A549 (cell line): ENCODE data around the gene BCAS3. TPM values are rescaled to one million over a fixed set of nuclear protein-coding genes. Genes with fewer than 3 reads are reported as not detected.

Source experiments
- ATAC-seq, 2 experiments: fragments of 200-7000 bp in 1 of 2; fragments of >200 bp in 1 of 2; cut with Nextera tagmentation in 1 of 2; cut with Tn5 transposase in 1 of 2; 3 replicates each; pipeline versions ENCODE4 v1.8.0 to v1.9.1; 2018 to 2020; ENCODE audit warnings: mild to moderate bottlenecking in 1 of 2, moderate library complexity in 1 of 2
- CTCF ChIA-PET: fragments of 300-600 bp; sonication (Branson Sonifier 250); formaldehyde crosslinking; extraction: SDS; loops from one replicate; lab custom pipeline; 2021; ENCODE audit warnings: antibody characterized with exemption, inconsistent platforms; lab: Yijun Ruan, JAX
- POLR2A ChIA-PET: fragments of 350-600 bp; formaldehyde crosslinking; extraction: SDS; loops from one replicate; lab custom pipeline; 2021; ENCODE audit warnings: antibody characterized with exemption, inconsistent platforms; lab: Yijun Ruan, JAX
- DNase-seq, 2 experiments: peaks; one replicate each; pipeline versions ENCODE4 v3.0.0 to v3.0.0-alpha.2; 2011 to 2016; ENCODE audit warnings: low read depth in 1 of 2, low spot score in 1 of 2
- FAIRE-seq: peaks from 2 replicates; lab custom pipeline; 2011; peaks lifted over from hg19 to GRCh38; lab: Jason Lieb, UNC
- H3K27ac ChIP-seq, 2 experiments: fragments of >200 bp; sonication (Bioruptor Twin); formaldehyde crosslinking; 3 replicates each; pipeline ENCODE4 v1.5.1; 2016 to 2017
- H3K4me1 ChIP-seq: fragments of >200 bp; sonication (Bioruptor Twin); formaldehyde crosslinking; 3 replicates; pipeline ENCODE4 v1.6.1; 2016
- H3K4me2 ChIP-seq: fragments of >200 bp; sonication (Bioruptor Twin); formaldehyde crosslinking; 3 replicates; pipeline ENCODE4 v1.6.1; 2016
- H3K4me3 ChIP-seq: fragments of >200 bp; sonication (Bioruptor Twin); formaldehyde crosslinking; 3 replicates; pipeline ENCODE4 v1.5.1; 2016
- H3K9me3 ChIP-seq: fragments of >200 bp; sonication (Bioruptor Twin); formaldehyde crosslinking; 3 replicates; pipeline ENCODE4 v1.6.1; 2016
- ATOH8 ChIP-seq: fragments of 250-450 bp; sonication (Bioruptor Pico); IDR thresholded peaks from 2 replicates; pipeline ENCODE4 v1.5.0; 2020; ENCODE audit warnings: low read depth, mild to moderate bottlenecking, moderate library complexity
- BCL3 ChIP-seq: fragments of >200 bp; sonication (Bioruptor Twin); formaldehyde crosslinking; IDR thresholded peaks from 3 replicates; pipeline ENCODE4 v1.6.1; 2016
- BHLHE40 ChIP-seq: IDR thresholded peaks from 2 replicates; pipeline ENCODE4 v1.6.1; 2012; ENCODE audit warnings: low read depth, low read length, inconsistent platforms
- CEBPB ChIP-seq, 2 experiments: fragments of >200 bp in 1 of 2; sonication (Bioruptor Twin) in 1 of 2; formaldehyde crosslinking in 1 of 2; IDR thresholded peaks; 2 replicates each; pipeline ENCODE4 v1.6.1; 2012 to 2016
- CHD4 ChIP-seq: fragments of 200-600 bp; sonication (generic); IDR thresholded peaks from 2 replicates; pipeline ENCODE4 v1.6.1; 2016; ENCODE audit warnings: antibody characterized with exemption, mild to moderate bottlenecking, borderline replicate concordance
- ESRRA ChIP-seq: fragments of 150-350 bp; IDR thresholded peaks from 2 replicates; pipeline ENCODE4 v1.6.1; 2014; ENCODE audit warnings: mild to moderate bottlenecking, low read length, borderline replicate concordance
- FOXS1 ChIP-seq: fragments of 250-450 bp; sonication (Bioruptor Pico); IDR thresholded peaks from 2 replicates; pipeline ENCODE4 v1.5.0; 2020; ENCODE audit warnings: mild to moderate bottlenecking, moderate library complexity
- HES2 ChIP-seq: fragments of >200 bp; sonication (Bioruptor Twin); formaldehyde crosslinking; IDR thresholded peaks from 2 replicates; pipeline ENCODE4 v1.6.1; 2016
- HEYL ChIP-seq: fragments of 250-450 bp; sonication (Bioruptor Pico); IDR thresholded peaks from 2 replicates; pipeline ENCODE4 v1.8.0; 2021; ENCODE audit warnings: mild to moderate bottlenecking, moderate library complexity
- HOXB5 ChIP-seq: fragments of 250-450 bp; sonication (Bioruptor Pico); IDR thresholded peaks from 2 replicates; pipeline ENCODE4 v1.5.0; 2020; ENCODE audit warnings: mild to moderate bottlenecking, moderate library complexity
- MAX ChIP-seq: IDR thresholded peaks from 2 replicates; pipeline ENCODE4 v1.6.1; 2012
- MYC ChIP-seq: IDR thresholded peaks from 2 replicates; pipeline ENCODE4 v1.6.1; 2012; ENCODE audit warnings: mild to moderate bottlenecking, inconsistent platforms, low read length, improper control_type of control experiment, borderline replicate concordance
- PHF8 ChIP-seq: fragments of 200-600 bp; sonication (generic); IDR thresholded peaks from 2 replicates; pipeline ENCODE4 v1.6.1; 2016; ENCODE audit warnings: low read depth, mild to moderate bottlenecking, antibody characterized with exemption, moderate library complexity, borderline replicate concordance
- POLR2AphosphoS2 ChIP-seq: conservative IDR thresholded peaks from 2 replicates; pipeline ENCODE4 v1.6.1; 2012; ENCODE audit warnings: low read length, improper control_type of control experiment, inconsistent platforms
- RFX5 ChIP-seq: fragments of 450-650 bp; IDR thresholded peaks from 2 replicates; pipeline ENCODE4 v1.7.1; 2014; ENCODE audit warnings: antibody characterized with exemption, mild to moderate bottlenecking, moderate library complexity
- SMC3 ChIP-seq: fragments of >200 bp; sonication (Bioruptor Twin); formaldehyde crosslinking; IDR thresholded peaks from 3 replicates; pipeline ENCODE4 v1.6.1; 2018; ENCODE audit warnings: inconsistent platforms
- SREBF2 ChIP-seq: fragments of 450-650 bp; IDR thresholded peaks from 2 replicates; pipeline ENCODE4 v1.6.1; 2014; ENCODE audit warnings: mild to moderate bottlenecking, moderate library complexity
- TFCP2L1 ChIP-seq: fragments of 250-450 bp; sonication (Bioruptor Pico); IDR thresholded peaks from 2 replicates; pipeline ENCODE4 v1.5.0; 2021; ENCODE audit warnings: mild to moderate bottlenecking
- TP53 ChIP-seq: fragments of 250-450 bp; sonication (Bioruptor Pico); IDR thresholded peaks from 2 replicates; pipeline ENCODE4 v1.5.0; 2021; ENCODE audit warnings: mild to moderate bottlenecking, moderate library complexity
- ZC3H11A ChIP-seq: fragments of 450-650 bp; IDR thresholded peaks from 2 replicates; pipeline ENCODE4 v1.6.1; 2014; ENCODE audit warnings: antibody characterized with exemption, mild to moderate bottlenecking
- ZFP36 ChIP-seq: fragments of 450-650 bp; IDR thresholded peaks from 2 replicates; pipeline ENCODE4 v1.6.1; 2014; ENCODE audit warnings: borderline replicate concordance; ENCODE audit not compliant: partially characterized antibody
- ZNF302 ChIP-seq: fragments of 250-450 bp; sonication (Bioruptor Pico); IDR thresholded peaks from 2 replicates; pipeline ENCODE4 v1.9.0; 2021; ENCODE audit warnings: inconsistent platforms, mild to moderate bottlenecking, moderate library complexity
- WGBS: methylation state at CpG from one replicate; pipeline ENCODE4 v1.1.6; 2017; ENCODE audit errors: missing lambda C conversion rate; 5-methylcytosine and 5-hydroxymethylcytosine counted together
- polyA plus RNA-seq, 4 experiments: library from polyadenylated mRNA; depleted of rRNA in 3 of 4; stranded (reverse); fragments of >200 nt; fragmentation: RNase III in 1 of 4; extraction: RNeasy Plus Mini Kit Qiagen cat#74134 plus additional on column Dnase treatment in 1 of 4; gene quantifications; 2 replicates in 3 of 4; 3 replicates in 1 of 4; pipeline ENCODE4 v1.2.3, GENCODE V29; 2011 to 2017

Gene BCAS3
- polyA plus RNA-seq, 2 of the 4 experiments (the other 2 are of a cell fraction): 14.7 to 43.4 TPM

- Histone ChIP-seq H3K4me3 (no peak overlapping the region), H3K4me1 (peaks cover 22% of the 10 kb centered on the region), H3K27ac (no peak overlapping the region), H3K4me2 (no peak overlapping the region), H3K9me3 (no peaks in the 10 kb centered on the region)
- no peak for DNase-seq
- ChIA-PET POLR2A (no interaction called here), CTCF (interaction anchor here (1.1 to 2.5 kb wide), 5 partner anchors 13 to 48 kb away, joined by 4 to 13 read pairs (median 8); no protein-coding TSS in a partner anchor)
- 97% methylated on average over 3 of the region's 3 CpGs for WGBS
- TF ChIP-seq PHF8 (no peak), ZC3H11A (no peak), MAX (no peak), ZFP36 (no peak), TP53 (no peak), CHD4 (no peak), SMC3 (no peak), POLR2AphosphoS2 (no peak), HOXB5 (CRISPR knock-in tag) (no peak), RFX5 (no peak), MYC (no peak), HEYL (CRISPR knock-in tag) (no peak), HES2 (no peak), TFCP2L1 (CRISPR knock-in tag) (no peak), BCL3 (no peak), ATOH8 (CRISPR knock-in tag) (no peak), FOXS1 (no peak), ZNF302 (CRISPR knock-in tag) (no peak), ESRRA (no peak)
- no peak for FAIRE-seq
- no peak for ATAC-seq
Measured at GRCh38 chr17:61364463-61364846, 686.8 kb downstream of the BCAS3 start.

GRCh38 chr17:61366076-61366714 is 688.5 kb downstream of the BCAS3 start:
- ATAC-seq: no peak
- CTCF ChIA-PET: interaction anchor here (0.6 to 3.0 kb wide), 6 partner anchors 23 to 868 kb away, joined by 3 to 18 read pairs (median 8); no protein-coding TSS in a partner anchor
- DNase-seq: no peak
- H3K27ac ChIP-seq: no peak overlapping the region
- H3K9me3 ChIP-seq: no peaks in the 10 kb centered on the region
- peaks cover 9% of the 10 kb centered on the region for H3K4me1 ChIP-seq
- no peak for FAIRE-seq
- WGBS: 88% methylated on average over 8 of the region's 8 CpGs
- no peak overlapping the region for H3K4me3 ChIP-seq
- POLR2A ChIA-PET: no interaction called here
- H3K4me2 ChIP-seq: no peak overlapping the region
- TF ChIP-seq SREBF2 (no peak), PHF8 (no peak), BHLHE40 (no peak), CEBPB (IDR thresholded peaks at IDR 0.05) (no peak)
